ENCODE results near the gene ELL2.

Gene ELL2

DNA sequence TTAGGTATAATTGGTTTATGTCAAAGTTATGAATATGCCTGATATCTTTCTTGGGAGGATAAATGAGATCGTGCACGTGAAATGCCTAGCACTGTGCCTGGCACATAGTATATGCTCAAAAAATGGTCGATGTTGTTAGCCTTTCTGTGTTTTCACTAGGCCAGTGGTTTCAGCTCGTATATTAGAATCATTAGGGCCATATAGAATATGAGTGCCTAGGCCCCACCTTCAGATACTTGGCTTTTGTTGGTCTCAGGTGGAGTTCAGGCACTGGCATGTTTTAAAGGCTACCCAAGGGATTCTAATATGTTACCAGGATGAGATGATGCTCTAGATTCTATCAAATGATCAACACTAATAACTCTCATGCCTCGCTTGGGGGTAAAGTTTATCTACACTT lies 56.8 kb downstream of the ELL2 start:
- DNase-seq, result no peak

DNA sequence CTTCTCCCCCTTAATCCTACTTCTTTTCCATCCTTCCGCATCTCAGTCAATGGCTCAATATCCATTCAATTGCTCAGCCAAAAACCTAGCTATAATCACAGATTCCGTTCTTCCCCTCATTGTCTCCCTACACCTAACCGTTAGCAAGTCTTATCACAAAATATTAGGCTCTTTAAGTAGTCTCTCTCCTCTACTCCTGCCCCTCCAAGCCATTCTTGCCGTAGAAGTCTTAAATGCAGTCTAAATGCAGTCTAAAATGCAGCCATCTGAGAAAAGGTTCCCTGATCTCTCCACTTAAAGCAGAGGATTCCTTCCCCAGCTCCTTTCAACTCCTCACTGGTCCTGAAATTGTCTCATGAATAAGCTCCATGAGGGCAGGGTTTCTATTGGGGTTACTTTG lies 57.8 kb downstream of the ELL2 start:
- no peak for DNase-seq

DNA sequence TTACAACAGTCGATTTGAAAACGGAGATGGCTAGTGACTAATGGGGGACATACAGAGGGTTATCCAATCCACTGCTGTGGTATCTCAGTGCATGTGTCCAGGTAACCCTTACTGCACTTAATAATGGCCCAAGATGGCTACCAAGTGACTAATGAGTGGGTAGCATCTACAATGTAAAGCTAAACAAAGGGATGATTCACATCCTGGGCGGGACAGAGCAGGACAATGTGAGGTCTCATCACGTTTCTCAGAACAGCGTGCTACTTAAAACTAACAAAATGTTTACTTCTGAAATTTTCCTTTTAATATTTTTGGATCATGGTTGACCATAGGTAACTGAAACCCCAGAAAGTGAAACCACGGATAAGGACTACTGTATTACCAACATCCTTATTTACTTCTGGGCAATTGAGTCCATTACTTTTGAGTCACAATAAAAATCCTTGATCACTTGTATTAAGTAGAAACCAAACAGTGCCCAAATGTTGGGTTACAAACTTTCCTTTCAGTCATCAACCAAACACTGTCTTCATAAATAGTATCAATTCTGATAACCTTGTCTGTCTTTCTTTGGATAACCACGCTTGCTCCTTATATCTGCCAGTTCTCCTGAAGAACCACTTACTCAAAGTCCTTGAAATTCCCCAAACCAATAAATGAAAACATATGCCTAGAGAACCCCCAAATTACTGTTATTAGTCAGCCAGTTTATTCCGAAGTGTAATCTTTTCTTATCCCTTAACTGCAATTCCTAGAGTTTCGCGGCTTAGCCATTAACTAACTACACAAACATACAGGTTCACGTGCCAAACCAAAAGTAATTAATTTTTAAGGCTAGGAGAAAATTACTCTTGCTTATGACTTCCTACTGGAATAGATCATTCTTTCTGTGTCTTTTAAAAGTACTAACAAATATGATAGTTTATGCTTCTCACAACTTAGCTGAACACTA lies 59.7 kb downstream of the ELL2 start:
- peak; percentile 17 for DNase-seq

DNA sequence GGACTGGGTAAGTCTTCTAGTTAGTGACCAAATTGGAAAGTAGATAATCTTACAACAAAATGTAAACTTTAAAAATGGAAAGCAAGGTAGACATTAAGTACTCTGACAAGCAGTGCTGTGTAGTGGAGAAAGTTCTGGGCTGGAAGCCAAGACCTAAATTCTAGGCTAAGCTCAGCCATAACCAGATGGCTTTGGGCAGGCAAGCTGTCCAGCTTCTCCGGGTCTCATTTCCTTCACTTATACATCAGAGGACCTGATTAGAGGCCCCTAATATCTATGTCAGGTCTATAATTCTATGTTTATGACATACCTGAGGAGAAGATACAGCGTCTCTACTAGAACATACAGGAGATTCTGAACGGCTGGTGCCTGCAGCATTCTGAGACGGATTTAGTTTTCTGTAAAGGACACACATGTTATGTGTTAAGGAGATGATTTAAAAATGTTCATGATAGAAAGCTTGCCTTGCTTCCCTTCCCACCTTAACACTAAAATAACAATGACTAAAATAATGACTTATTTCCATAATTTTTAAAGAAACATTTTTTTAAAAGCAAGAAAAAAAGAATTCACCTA lies 61.2 kb downstream of the ELL2 start:
- DNase-seq, result peak; percentile 17

DNA sequence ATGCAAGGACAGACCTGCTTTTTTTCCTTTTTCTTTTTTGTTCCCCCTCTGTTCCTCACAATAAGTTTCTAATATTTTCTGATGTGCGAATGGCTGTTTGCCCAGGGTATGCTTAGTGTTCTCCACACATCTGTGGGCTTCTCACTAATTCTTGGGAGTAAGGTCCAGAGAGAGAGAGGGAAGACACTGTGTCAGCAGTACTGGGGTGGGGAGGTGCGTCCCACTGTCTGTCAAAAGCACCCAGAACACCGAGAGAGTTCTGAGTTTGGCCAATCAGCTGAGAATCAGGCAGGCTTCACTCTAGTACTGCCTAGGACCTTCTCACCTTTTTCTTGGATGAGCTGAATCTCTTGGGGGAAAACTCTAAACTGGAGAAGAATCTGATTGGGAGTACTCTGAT lies 61.8 kb downstream of the ELL2 start:
- no peak for DNase-seq

DNA sequence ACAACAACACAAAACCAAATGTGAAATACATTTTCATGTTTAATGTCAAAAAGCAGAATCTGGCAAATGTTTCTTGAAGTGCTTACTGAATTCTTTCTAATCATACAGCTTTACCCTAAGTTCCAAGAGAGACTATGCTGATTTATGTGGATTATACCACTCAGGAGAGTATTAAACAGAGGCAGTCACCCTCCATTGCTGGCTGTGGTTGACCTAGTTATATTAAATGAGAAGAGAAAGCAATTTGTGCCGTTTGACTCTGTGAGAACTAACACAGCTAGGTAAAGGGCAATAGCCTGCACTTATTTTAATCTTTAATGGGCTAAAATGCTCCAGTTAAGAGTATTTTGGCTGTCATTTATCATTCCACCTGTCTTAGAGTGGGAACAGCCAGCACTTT lies 62.6 kb downstream of the ELL2 start:
- peak; percentile 56 for DNase-seq

DNA sequence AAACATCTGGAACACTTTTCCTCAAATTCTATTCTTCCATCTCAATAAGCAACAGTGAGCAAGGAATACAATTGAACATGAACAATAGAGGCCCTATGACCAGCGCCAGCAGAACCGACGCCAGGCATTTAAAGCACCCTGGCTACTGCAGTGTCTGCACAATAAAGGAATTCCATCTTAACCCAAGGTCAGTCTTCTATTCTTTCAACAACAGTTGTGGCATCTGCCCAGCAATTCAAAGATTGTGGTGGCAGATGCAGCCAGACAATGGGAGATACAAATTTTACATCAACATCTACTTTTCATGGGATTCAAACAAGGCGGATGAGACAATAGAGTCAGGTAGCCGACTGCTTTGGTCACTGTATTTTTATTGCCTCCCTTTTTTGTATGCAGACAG lies 65.9 kb downstream of the ELL2 start:
- DNase-seq, result peak; percentile 56

DNA sequence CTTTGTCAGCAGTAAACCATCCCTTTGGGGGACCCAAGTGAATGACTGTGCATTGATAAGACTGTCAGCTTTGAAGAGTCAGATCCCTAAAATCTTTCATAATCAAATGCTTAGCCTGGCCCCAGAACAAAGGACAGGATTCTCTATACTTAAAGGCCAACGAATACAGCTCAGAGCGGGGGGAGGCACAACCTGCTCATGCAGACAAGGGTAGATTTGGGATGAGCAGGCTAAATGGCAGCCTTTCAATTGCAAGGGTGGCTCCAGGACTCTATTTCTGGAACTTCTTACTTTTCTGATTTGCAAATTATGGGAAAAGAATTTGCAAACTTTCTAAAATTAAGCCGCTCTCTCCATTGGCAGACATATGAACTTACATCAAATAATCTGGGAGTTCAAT lies 66.4 kb downstream of the ELL2 start:
- DNase-seq, result no peak

DNA sequence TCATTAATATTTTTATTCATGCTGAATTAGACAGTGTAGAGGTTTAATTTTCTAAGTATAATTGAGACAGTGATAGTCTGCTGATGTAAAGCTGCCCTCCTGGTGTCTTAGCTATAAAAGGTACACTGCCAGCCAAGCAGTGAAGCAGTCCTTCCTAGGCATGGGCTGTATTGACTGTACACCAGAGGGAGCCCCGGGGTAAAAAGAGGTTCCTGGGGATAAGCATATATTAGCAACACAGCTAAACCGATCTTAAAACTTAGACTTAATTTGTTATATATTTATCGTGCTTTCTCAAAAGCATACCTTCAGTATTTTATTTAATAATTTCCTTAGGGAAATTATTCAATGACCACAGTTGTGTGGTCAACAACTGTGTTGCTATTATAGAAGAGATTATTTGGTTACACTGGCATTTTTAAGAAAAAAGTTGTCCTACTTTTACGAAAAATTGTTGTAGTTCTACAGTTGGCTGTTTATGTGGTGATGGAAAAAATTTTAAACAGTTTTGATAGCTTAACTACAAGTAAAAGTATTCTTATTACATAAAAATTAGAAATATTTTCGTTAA lies 68.8 kb downstream of the ELL2 start:
- no peak for DNase-seq

DNA sequence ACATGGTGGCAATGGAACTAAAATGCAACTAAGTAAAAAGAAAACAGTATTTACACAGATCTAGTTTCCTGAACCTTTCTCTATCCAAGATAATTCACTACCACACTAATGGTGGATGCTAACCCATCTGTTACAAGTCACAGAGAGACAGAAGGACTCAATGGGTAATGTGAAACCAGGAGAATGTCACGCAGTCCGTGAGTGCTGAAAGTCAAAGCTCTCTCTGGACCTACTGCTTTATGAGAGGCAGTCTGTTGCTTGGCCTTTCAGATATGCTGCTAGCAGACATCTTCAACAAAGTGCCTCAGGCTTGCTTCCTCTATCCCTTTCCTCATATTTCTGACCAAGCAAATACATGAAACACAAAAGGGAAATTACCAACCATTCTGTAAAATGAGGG lies 70.2 kb downstream of the ELL2 start:
- no peak for DNase-seq

DNA sequence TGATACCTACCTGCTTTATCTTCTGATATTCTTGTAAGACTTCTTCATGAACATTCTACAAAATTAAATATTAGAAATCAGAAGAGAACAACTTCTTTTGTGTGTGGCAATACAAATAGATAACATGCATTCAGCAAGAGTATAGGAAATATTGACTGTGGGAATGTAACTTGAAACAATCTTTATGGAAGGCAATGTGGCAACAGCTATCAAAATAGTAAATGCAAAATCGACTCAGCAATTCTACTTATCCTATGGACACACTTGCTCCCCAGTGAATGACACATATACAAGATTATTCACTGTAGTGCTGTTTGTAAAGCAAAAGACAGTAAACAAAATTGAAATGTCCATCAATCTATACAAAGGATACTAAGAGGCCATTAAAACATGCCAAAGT lies 72.6 kb downstream of the ELL2 start:
- DNase-seq, result no peak

DNA sequence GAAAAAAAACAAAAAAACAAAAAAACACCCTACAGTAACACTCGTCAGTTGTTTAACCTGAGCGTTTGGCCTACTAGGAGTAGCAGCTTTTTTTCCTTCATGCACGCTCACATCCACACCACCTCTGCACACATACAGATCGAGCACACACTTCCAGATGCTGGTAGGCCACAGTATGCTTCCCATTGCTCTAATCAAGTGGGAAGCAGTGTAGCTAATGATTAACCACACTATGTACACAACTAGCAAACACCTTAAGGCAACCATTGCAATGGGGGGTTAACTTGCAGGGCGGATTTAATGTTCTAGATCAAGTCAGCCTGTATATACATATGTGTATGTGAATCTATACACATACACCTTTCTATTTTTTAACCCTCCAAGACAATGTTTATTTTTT lies 73.7 kb downstream of the ELL2 start:
- DNase-seq, result no peak

DNA sequence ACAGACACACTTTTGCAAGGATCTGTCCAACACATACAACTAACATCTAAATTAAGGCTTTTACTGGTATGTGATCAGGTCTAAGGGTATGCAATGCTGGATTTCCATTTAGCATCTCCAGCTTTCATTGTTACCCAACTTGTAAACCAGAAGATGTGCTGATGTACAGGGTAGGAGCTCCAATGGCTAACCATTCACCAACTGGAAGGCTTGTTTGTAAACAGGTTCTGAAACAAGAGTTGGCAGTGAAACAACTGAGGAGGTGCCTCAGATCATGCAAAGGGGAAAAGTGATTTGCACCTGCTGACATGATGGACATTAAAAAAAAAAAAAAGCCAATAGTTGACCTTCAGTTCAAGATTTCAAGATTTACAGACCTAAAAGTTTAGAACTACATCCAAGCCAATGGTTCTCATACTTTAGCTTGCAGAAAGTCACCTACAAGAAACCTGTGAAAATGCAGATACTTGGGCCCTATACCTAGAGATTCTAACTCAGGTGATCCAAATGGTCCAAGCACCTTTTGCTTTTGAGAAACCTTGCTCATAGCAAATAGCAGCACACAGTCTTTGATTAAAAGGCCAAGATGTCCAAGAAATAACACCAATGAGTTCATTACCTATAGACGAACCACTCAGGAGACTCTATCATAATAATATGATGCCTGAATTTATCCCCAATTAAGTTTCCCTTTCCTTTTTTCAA lies 75.2 kb downstream of the ELL2 start:
- DNase-seq, result no peak

DNA sequence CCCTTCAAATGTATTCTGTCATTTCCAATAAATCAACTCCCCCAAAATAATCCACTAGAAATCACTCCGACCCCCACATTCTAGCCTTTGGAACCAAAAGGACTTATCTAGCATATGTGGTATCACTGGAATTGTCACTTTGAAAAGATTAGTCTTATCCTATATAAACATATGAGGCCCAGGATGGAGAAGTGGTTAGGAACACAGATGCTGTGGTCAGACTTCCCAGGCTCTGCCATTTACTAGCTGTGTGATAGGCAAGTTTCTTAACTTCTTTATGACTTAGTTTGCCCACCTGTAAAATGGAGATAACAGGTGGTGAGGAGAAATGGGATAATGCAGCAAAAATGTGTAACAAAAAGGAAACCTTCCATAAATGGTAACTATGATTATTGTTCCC lies 77.1 kb downstream of the ELL2 start:
- no peak for DNase-seq

DNA sequence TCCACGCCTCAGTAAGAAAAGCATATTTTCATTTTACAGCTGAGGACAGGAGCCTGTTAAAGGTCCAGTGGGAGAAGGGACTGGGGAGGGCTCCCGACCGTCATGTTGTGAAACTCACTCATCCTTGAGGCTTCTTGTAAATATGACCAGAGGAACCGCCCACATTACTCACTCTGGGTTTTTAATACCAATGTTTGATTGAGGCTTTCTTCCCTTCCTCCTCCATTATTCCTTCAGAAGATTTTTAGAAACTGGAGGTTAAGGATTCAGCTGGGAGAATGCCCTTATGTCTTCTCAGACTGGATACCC lies 77.7 kb downstream of the ELL2 start:
- DNase-seq, result no peak

DNA sequence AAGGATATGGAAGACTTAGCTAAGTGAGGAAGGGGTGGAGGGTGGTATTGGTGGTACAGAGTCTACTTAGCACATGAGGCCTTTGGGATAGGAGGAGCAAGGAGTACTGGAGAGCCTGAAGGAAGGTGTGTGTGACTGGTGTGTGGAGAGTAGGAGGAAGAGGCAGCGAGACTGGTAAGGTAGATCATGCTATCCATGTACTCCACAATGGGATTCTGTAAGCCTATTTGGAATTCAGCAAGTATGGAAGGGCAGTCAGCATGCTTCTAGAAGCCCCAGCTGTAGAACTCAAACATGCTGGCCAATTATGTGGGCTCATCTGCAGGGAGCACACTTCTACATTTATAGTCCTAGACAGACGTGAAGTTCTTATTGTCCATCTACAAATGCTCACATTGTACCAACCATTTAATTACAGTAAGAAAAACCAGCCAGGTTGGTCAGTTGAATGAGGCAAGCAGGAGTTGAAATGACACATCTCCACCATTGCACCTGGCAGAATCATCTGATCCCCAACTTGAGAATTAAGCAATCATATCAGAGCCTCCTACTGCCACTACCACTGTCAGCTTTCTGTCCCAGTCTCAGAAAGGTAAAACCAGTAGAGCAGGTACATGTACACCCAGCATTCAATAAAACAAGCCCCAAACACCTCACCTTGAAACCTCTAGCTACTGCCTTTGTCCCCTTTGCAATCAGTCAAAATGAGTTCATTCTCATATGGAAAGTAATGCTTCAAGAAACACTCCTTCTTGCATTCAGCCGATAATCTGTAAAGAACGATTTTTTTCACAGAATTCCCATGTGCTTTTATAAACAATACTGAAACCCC lies 78.2 kb downstream of the ELL2 start:
- no peak for DNase-seq

DNA sequence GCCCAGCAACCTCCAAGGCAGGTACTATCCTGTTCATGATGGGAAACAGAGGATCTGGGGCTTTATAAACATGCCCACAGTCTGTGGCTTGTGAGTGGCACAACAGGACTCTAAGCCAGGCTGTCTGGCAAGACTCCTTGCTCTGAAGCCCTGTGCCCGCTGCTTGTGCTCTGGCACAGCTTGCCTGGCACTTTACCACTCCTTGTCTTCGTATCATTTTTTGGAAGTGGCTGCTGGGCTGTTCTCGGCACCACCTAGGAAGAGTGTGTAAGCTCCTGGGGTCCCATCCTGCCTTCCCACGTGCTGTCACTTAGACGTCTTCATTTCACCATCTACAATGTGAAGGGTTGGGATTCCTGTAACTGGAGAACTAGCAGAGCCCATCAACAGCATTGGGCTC lies 79.8 kb downstream of the ELL2 start:
- no peak for DNase-seq

DNA sequence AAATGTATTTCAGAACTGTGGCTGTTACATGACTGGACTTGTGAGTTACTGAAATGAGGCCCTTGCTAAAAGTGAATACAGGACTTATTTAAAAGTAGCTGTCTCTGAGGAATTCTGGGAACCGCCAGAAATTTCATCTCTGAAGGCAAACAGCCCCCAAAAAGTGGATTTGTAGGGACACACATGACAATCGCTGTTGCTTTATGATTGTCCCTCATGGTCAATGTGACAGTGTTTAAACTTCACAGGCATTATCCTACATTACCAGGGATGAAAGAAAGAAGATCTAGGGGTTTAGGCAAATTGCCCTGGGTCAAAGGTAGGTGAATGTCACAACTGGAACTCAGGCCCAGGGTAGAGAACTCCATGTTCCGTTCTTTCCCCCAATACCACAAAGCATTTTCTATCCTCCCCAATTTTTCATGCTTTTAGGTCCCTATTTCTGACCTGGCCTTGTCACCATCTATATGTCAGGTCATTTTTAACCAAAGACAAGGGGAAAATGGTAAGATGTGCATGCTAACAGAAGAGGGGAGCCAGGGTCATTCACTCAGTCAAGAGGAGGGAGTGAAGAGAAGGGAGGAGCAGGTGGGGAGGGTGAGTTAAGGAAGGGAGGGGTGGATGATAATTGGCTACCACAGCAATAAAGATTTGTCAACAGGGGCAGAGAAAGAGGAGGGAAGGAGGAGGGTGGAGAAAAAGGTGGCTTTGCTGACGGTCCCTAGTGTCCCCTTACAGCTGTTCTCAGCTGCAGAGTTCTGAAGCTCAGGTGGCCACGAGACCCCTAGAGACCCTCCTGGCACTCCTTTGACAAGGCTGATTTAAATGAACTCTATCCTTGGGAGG lies 81.3 kb downstream of the ELL2 start:
- DNase-seq, result no peak

DNA sequence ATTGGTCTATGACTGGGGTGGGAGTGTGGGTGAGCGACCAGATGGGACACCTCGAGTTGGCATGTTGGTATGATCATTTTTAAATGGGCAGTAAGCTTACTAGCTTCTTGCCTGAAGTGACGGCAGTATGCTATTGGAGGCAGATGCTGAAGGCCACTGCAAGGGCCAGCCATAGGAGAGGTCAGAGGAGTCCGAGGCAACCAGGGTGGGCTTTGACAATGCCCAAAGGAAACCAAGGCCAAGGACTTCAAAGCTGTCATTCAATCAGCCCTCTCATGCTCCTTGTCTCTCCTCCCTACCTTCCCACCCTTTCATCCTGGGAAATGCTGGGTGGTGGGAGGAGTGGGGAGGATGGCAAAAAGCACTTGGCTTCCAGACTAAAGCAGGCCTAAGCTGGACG lies 82.0 kb downstream of the ELL2 start:
- DNase-seq, result no peak

DNA sequence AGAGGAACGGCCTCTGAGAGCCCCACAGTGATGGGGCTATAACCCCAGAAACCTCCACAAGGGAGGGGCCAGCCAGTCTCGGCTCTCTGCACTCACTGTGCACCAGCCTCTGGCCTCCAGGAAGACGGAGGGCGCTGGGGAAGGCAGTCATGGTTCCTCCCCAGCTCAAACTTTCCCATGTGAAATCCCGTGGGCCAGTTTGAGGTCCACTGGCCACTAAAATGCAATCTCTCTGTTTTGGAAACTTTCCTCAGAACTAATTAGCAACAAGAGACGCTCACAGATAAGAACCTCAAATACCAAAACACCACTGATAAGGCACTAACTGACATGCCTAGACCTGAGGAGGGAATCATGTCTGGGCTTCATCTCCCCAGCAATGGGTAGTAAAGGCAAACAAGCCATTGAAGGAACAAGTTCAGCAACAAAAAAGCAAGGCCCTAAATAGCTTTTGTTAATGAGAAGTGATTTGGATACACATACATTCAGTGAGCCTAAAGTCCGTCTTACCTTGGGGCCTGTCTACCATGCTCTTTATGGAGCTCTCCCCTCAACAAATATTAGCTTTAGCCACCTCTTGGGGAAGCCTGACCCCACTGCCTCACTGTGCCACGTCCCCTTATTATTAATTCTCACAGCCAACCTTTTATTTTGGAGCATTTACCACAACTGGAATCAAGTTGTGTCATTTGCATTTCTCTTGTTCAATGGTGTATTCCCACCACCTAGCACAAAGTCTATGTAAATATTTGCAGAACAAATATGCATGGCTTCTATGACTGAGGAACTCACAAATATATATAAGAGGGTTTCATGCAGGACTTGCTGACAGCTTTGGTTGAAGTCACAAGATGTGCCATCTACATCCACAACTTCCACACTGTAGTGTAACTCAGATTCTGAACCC lies 83.0 kb downstream of the ELL2 start:
- no peak for DNase-seq

DNA sequence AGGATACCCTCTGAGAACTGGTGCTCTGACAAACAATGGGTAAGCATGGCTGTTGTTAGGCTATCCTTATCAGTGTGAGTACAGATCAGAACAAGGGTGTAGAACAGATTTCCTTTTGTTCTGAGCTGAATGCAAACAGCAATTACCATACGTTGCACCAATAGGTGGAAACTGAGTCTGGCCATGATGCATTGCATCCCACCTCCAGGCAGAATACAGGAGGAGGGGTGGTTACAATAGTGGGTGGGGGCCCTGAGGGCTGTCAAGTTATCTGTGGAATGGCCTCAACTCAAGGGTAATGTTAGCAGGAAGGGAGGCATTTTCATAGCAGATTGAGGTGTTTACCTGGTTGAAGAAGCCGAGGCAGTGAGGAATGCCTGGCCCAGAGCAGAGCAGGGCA lies 84.9 kb downstream of the ELL2 start:
- DNase-seq, result no peak
